Adrenal gland (tissue), 12 donors: ENCODE results near the gene PYDC1. TPM values are rescaled to one million over a fixed set of nuclear protein-coding genes. Genes with fewer than 3 reads are reported as not detected.

ENCODE experiments used
- DNase-seq, 7 donors: peaks; one replicate each; pipeline ENCODE4 v3.0.0-alpha.2; 2019 to 2020
- H3K27ac ChIP-seq, 5 donors: fragments of 200-600 bp; sonication (generic) in 4 of 5; 1 replicate in 3 of 5; 2 replicates in 2 of 5; pipeline versions ENCODE4 v1.5.1 to v1.8.0; 2016 to 2020; ENCODE audit warnings: mild to moderate bottlenecking in 1 of 5
- H3K27me3 ChIP-seq: fragments of 200-600 bp; 2 replicates; pipeline ENCODE4 v1.8.0; 2021
- H3K36me3 ChIP-seq, 2 donors: fragments of 200-600 bp; replicated peaks in 1 of 2; 1 replicate in 1 of 2; 2 replicates in 1 of 2; pipeline versions ENCODE4 v1.5.1 to v1.8.0; 2018 to 2022
- H3K4me1 ChIP-seq, 2 donors: fragments of 200-600 bp; replicated peaks in 1 of 2; 1 replicate in 1 of 2; 2 replicates in 1 of 2; pipeline versions ENCODE4 v1.5.1 to v1.8.0; 2018 to 2021
- H3K4me3 ChIP-seq, 4 donors: fragments of 200-600 bp; sonication (generic) in 3 of 4; one replicate each; pipeline ENCODE4 v1.5.1; 2016 to 2018
- H3K9me3 ChIP-seq, 3 donors: fragments of 200-600 bp; sonication (generic) in 1 of 3; replicated peaks in 1 of 3; 1 replicate in 2 of 3; 2 replicates in 1 of 3; pipeline versions ENCODE4 v1.5.1 to v1.8.0; 2016 to 2021
- POLR2A ChIP-seq, 2 donors: fragments of 450-650 bp; IDR thresholded peaks; one replicate each; pipeline ENCODE4 v1.6.1; 2017; ENCODE audit warnings: antibody characterized with exemption in 2 of 2, mild to moderate bottlenecking in 2 of 2, moderate library complexity in 1 of 2
- WGBS, 4 donors: extraction: QIAGEN DNeasy Blood & Tissue Kit in 2 of 4; methylation state at CpG; one replicate each; pipeline versions ENCODE4 v1.1.5 to v1.1.7; 2013 to 2017; 5-methylcytosine and 5-hydroxymethylcytosine counted together
- intact Hi-C, 2 donors: fragments of 100-400 bp; cut with DNase I; formaldehyde crosslinking; loops; one replicate each; pipeline versions ENCODE4 v1.14.1 to v1.15.0; 2022 to 2023
- polyA plus RNA-seq, 3 donors: library from polyadenylated mRNA; stranded (reverse); fragments of 200-250 nt in 2 of 3; fragments of 350-450 nt in 1 of 3; fragmentation: Illumina TruSeq in 1 of 3; extraction: RNeasy Lipid Tissue Mini Kit (QIAGEN cat#74804) in 1 of 3; gene quantifications; one replicate each; pipeline ENCODE4 v1.2.3, GENCODE V29; 2013 to 2014
- total RNA-seq, 9 donors: library from RNA; depleted of rRNA in 4 of 9; stranded (reverse); fragments of >200 nt in 4 of 9; fragments of 120-200 nt in 1 of 9; fragmentation: NEBNext Ultra II Directional in 1 of 9; extraction: Animal tissue kit (Norgen Biotek cat#: 25700) in 1 of 9; gene quantifications; one replicate each; pipeline versions ENCODE4 v1.1.0 to v1.2.4, GENCODE V29; 2013 to 2023
- TF ChIP-seq, protein P1 (sequence below), 6 experiments: fragments of 450-650 bp in 4 of 6; fragments of 200-600 bp in 2 of 6; sonication (generic) in 1 of 6; IDR thresholded peaks; 1 replicate in 5 of 6; 2 replicates in 1 of 6; pipeline versions ENCODE4 v1.5.1 to v1.8.0; 2016 to 2021; ENCODE audit warnings: antibody characterized with exemption in 6 of 6, mild to moderate bottlenecking in 2 of 6, moderate library complexity in 1 of 6
- donor health status: healthy with polysubstance abuse.
- donor health status: Bipolar disorder and iron deficiency.
- donor health status: DM: yes; HTN: yes; CAD: no.
- donor health status: DM: no; HTN: no; CAD: no.
- donor health status: DM: no; HTN: no; CAD: no.
- donor health status: DM: yes; HTN: yes; CAD: no.

The PYDC1 gene
- total and polyA plus RNA-seq, 12 donors, result not detected

- H3K36me3 ChIP-seq, result peaks cover 0 to 77% of the 10 kb centered on the region in 2 donors
- TF ChIP-seq, protein P1, sequence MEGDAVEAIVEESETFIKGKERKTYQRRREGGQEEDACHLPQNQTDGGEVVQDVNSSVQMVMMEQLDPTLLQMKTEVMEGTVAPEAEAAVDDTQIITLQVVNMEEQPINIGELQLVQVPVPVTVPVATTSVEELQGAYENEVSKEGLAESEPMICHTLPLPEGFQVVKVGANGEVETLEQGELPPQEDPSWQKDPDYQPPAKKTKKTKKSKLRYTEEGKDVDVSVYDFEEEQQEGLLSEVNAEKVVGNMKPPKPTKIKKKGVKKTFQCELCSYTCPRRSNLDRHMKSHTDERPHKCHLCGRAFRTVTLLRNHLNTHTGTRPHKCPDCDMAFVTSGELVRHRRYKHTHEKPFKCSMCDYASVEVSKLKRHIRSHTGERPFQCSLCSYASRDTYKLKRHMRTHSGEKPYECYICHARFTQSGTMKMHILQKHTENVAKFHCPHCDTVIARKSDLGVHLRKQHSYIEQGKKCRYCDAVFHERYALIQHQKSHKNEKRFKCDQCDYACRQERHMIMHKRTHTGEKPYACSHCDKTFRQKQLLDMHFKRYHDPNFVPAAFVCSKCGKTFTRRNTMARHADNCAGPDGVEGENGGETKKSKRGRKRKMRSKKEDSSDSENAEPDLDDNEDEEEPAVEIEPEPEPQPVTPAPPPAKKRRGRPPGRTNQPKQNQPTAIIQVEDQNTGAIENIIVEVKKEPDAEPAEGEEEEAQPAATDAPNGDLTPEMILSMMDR (IDR thresholded peaks at IDR 0.05), result no peak
- no peak for TF ChIP-seq POLR2A (IDR thresholded peaks at IDR 0.05)
- H3K4me1 ChIP-seq, result peaks cover 21 to 34% of the 10 kb centered on the region in 2 donors
- no peak overlapping the region for H3K27ac ChIP-seq
- intact Hi-C loops, result no loop called here
- 89 to 98% (median 95%) methylated on average over 14 of the region's 14 CpGs for WGBS, 4 donors
- no peaks in the 10 kb centered on the region for H3K27me3 ChIP-seq
- H3K9me3 ChIP-seq, result no peaks in the 10 kb centered on the region
- H3K4me3 ChIP-seq, result no peak overlapping the region
- DNase-seq, result no peak
Observed at GRCh38 chr16:31184888-31185287, 32.0 kb downstream of the PYDC1 start.

DNA sequence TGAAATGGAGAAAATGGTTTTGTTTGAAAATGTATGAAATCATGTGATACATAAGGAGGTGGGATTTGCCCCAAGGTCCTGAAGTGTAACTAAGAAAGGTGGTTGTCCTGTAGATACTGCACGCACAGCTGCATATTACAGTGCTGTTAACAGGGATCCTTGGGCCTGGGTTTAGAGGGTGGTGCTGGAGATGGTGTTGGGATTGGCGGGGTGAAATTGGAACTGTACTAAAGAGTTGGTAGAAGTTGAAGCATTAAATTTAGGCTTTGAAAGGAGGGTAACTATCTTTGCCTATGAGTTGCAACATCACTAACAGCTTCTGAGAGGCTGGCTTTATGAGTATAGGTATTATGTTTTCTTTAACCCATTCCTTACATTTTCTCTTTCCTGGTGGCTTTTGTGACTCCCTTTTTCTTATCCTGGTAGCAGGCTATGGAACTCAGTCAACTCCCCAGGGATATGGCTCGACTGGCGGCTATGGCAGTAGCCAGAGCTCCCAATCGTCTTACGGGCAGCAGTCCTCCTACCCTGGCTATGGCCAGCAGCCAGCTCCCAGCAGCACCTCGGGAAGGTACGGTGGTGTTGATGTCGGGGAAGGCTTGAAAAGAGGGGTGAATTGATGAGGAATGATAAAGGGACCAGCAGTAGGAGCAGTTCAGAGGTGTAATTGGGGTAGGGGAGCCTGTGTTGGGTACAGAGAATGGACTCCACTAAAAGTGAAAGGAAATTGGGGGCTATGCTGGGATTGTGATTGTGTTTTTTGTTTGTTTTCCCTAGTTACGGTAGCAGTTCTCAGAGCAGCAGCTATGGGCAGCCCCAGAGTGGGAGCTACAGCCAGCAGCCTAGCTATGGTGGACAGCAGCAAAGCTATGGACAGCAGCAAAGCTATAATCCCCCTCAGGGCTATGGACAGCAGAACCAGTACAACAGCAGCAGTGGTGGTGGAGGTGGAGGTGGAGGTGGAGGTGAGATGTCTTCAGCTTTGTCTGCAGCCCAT, 33.2 kb downstream of the PYDC1 start:
- Histone ChIP-seq H3K27me3 (no peaks in the 10 kb centered on the region), H3K27ac (no peak overlapping the region), H3K4me3 (no peak overlapping the region), H3K9me3 (no peaks in the 10 kb centered on the region), H3K36me3 (peaks cover 0 to 65% of the 10 kb centered on the region in 2 donors), H3K4me1 (peaks cover 25 to 41% of the 10 kb centered on the region in 2 donors)
- intact Hi-C loops, result no loop called here
- no peak for DNase-seq
- WGBS, 4 donors, result 69 to 78% (median 75%) methylated on average over 10 of the region's 10 CpGs
- TF ChIP-seq, protein P1 (IDR thresholded peaks at IDR 0.05), result no peak
- TF ChIP-seq POLR2A (IDR thresholded peaks at IDR 0.05), result no peak

DNA sequence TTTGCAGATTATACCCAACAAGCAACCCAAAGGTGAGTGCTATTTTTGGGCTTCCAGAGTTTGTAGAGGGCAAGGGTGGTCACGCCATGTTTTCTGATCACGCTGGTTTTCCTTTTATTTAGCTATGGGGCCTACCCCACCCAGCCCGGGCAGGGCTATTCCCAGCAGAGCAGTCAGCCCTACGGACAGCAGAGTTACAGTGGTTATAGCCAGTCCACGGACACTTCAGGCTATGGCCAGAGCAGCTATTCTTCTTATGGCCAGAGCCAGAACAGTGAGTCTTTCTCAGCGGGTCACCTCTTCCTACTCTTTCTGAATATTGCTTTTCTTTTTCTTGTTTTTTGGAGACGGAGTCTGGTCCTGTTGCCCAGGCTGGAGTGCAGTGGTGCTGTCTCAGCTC, 34.5 kb downstream of the PYDC1 start:
- H3K27me3 ChIP-seq, result no peaks in the 10 kb centered on the region
- peaks cover 0 to 52% of the 10 kb centered on the region in 2 donors for H3K36me3 ChIP-seq
- H3K4me3 ChIP-seq, result peak overlapping the region in 1 of 4 donors; percentile 85
- TF ChIP-seq, protein P1 (IDR thresholded peaks at IDR 0.05), result no peak
- no peak for TF ChIP-seq POLR2A (IDR thresholded peaks at IDR 0.05)
- no peaks in the 10 kb centered on the region for H3K9me3 ChIP-seq
- H3K4me1 ChIP-seq, result peaks cover 25 to 43% of the 10 kb centered on the region in 2 donors
- intact Hi-C loops, result no loop called here
- no peak for DNase-seq
- WGBS, 4 donors, result 37 to 46% (median 38%) methylated on average over 7 of the region's 7 CpGs
- H3K27ac ChIP-seq, result no peak overlapping the region

DNA sequence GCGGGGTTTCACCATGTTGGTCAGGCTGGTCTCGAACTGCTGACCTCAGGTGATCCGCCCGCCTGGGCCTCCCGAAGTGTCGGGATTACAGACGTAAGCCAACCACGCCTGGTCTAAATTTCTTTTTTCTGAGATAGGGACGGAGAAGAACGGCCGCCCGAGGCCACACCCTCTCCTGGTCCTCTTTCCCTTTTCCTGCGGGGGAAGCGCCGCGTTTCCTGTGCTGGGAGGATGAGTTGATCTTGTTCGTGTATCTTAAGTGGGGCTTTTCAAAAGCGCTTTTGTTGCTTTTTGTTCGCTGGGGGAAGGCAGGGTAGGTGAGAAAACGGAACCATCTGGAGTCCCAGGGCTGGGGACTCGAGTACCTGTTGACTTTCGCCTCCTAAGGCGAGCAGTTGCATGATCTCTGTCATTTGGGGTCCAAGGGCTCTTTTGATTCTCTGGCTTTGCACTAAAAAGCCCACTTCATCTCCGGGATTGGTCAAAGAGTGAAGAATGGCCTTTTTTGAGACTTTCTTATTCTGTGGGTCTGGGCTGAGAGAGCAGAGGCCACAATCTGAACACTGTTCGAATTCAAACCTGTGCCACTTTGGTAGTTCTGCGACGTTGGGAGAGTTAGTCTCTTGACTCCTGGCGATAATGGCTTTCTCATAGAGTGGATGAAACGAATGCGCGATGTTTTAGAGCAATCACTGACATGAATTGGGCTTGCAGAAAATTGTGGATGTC, 35.7 kb downstream of the PYDC1 start:
- H3K4me3 ChIP-seq, result peak overlapping the region; percentile 69 to 97 (median 80)
- peak overlapping the region in 4 of 5 donors; percentile 91 to 97 (median 96) for H3K27ac ChIP-seq
- no peaks in the 10 kb centered on the region for H3K27me3 ChIP-seq
- no peak for TF ChIP-seq POLR2A (IDR thresholded peaks at IDR 0.05)
- TF ChIP-seq, protein P1 (IDR thresholded peaks at IDR 0.05), result no peak
- intact Hi-C loops, result no loop called here
- DNase-seq, result peak; percentile 37 to 68 (median 56)
- H3K36me3 ChIP-seq, result peaks cover 0 to 41% of the 10 kb centered on the region in 2 donors
- peaks cover 25 to 42% of the 10 kb centered on the region in 2 donors for H3K4me1 ChIP-seq
- no peaks in the 10 kb centered on the region for H3K9me3 ChIP-seq
- WGBS, 4 donors, result 7 to 11% (median 10%) methylated on average over 30 to 31 of the region's 31 CpGs
